Tongue (tissue), 2 donors: ENCODE results near the gene NTF4. TPM values are rescaled to one million over a fixed set of nuclear protein-coding genes. Genes with fewer than 3 reads are reported as not detected.

ENCODE experiments used
- DNase-seq: peaks from one replicate; pipeline ENCODE4 v3.0.0-alpha.2; 2015
- total RNA-seq: library from RNA; depleted of rRNA; stranded (reverse); fragments of >200 nt; gene quantifications from one replicate; pipeline ENCODE4 v1.2.3, GENCODE V29; 2014

NTF4 gene
- total RNA-seq = 6.5 TPM

GRCh38 chr19:49064768-49065611 lies at the start of gene NTF4:
TSS of gene NTF4 (minus strand) at chr19:49064818. CDS start at chr19:49061997, 2,821 bp downstream.
- DNase-seq = peak; percentile 49

GRCh38 chr19:49113762-49114629 lies 49.4 kb upstream of the NTF4 start, which contains the start of gene LIN7B:
TSS of gene LIN7B (plus strand) at chr19:49114370. CDS start at chr19:49114405, 35 bp downstream.
- peak; percentile 88 for DNase-seq

GRCh38 chr19:49111218-49111998 lies 46.8 kb upstream of the NTF4 start:
- DNase-seq = no peak

GRCh38 chr19:49110567-49110966 lies 45.9 kb upstream of the NTF4 start:
- no peak for DNase-seq

GRCh38 chr19:49109569-49110233 lies 45.1 kb upstream of the NTF4 start:
- DNase-seq = no peak

GRCh38 chr19:49109051-49109450 lies 44.4 kb upstream of the NTF4 start:
- no peak for DNase-seq

- DNase-seq = no peak
Observed at GRCh38 chr19:49107625-49108459, 43.2 kb upstream of the NTF4 start.

GRCh38 chr19:49106648-49107135 lies 42.1 kb upstream of the NTF4 start:
- peak; percentile 64 for DNase-seq

- peak; percentile 84 for DNase-seq
Observed at GRCh38 chr19:49104229-49104864, 39.7 kb upstream of the NTF4 start.

- DNase-seq = no peak
Observed at GRCh38 chr19:49103331-49104085, 38.9 kb upstream of the NTF4 start.

- DNase-seq = no peak
Observed at GRCh38 chr19:49102303-49102702, 37.7 kb upstream of the NTF4 start.

- no peak for DNase-seq
Observed at GRCh38 chr19:49101160-49101559, 36.5 kb upstream of the NTF4 start.

GRCh38 chr19:49098795-49099194 lies 34.2 kb upstream of the NTF4 start:
- no peak for DNase-seq

- peak; percentile 90 for DNase-seq
Observed at GRCh38 chr19:49097453-49098288, 33.1 kb upstream of the NTF4 start.

- DNase-seq = peak; percentile 76
Observed at GRCh38 chr19:49094505-49095482, 30.2 kb upstream of the NTF4 start.

- no peak for DNase-seq
Observed at GRCh38 chr19:49092686-49093085, 28.1 kb upstream of the NTF4 start.
